DOHH2 (cell line): ENCODE results near the gene PALLD.

Source experiments
- H3F3A ChIP-seq: fragments of 200-600 bp; sonication (generic), shearing (Covaris generic); 2 replicates; pipeline ENCODE4 v1.6.0; 2016; ENCODE audit warnings: antibody characterized with exemption, mild to moderate bottlenecking; ENCODE audit not compliant: control insufficient read depth, insufficient read depth
- H3K27ac ChIP-seq: fragments of 200-600 bp; sonication (generic); 2 replicates; pipeline ENCODE4 v1.5.1; 2014; ENCODE audit warnings: low read depth, mild to moderate bottlenecking, low read length, moderate library complexity
- H3K27me3 ChIP-seq: fragments of 200-600 bp; sonication (generic); 2 replicates; pipeline ENCODE4 v1.6.1; 2014; ENCODE audit warnings: mild to moderate bottlenecking, low read length, mixed read lengths; ENCODE audit not compliant: control insufficient read depth
- H3K36me3 ChIP-seq: fragments of 200-600 bp; sonication (generic); 2 replicates; pipeline ENCODE4 v1.6.1; 2014; ENCODE audit warnings: mild to moderate bottlenecking, low read length, moderate library complexity, mixed read lengths; ENCODE audit not compliant: control insufficient read depth
- H3K4me1 ChIP-seq: fragments of 200-600 bp; sonication (generic); 2 replicates; pipeline ENCODE4 v1.6.1; 2014; ENCODE audit warnings: mild to moderate bottlenecking, low read length, mixed read lengths; ENCODE audit not compliant: control insufficient read depth
- H3K4me2 ChIP-seq: fragments of 200-600 bp; sonication (generic); 2 replicates; pipeline ENCODE4 v1.6.0; 2014; ENCODE audit warnings: mild to moderate bottlenecking, low read length, moderate library complexity
- H3K4me3 ChIP-seq: fragments of 200-600 bp; sonication (generic); 2 replicates; pipeline ENCODE4 v1.5.1; 2014; ENCODE audit warnings: mild to moderate bottlenecking, low read length, mixed read lengths
- H3K79me2 ChIP-seq: fragments of 200-600 bp; sonication (generic); 2 replicates; pipeline ENCODE4 v1.6.1; 2014; ENCODE audit warnings: mild to moderate bottlenecking, low read length, mixed read lengths; ENCODE audit not compliant: control insufficient read depth
- H3K9me2 ChIP-seq: fragments of 200-600 bp; sonication (generic); replicated peaks from 2 replicates; pipeline ENCODE4 v1.6.1; 2014; ENCODE audit warnings: mild to moderate bottlenecking, low read length, mixed read lengths; ENCODE audit not compliant: control insufficient read depth
- H3K9me3 ChIP-seq: fragments of 200-600 bp; sonication (generic); 2 replicates; pipeline ENCODE4 v1.6.1; 2014; ENCODE audit warnings: antibody characterized with exemption, low read length, mixed read lengths; ENCODE audit not compliant: control insufficient read depth, insufficient read depth
- H4K20me1 ChIP-seq: fragments of 200-600 bp; sonication (generic); 2 replicates; pipeline ENCODE4 v1.6.0; 2014; ENCODE audit warnings: low read depth, mild to moderate bottlenecking, antibody characterized with exemption, low read length, moderate library complexity; ENCODE audit not compliant: control insufficient read depth, insufficient read depth
- CTCF ChIP-seq: fragments of 200-600 bp; sonication (generic); IDR thresholded peaks from one replicate; pipeline ENCODE4 v1.5.1; 2014; ENCODE audit warnings: antibody characterized with exemption, mild to moderate bottlenecking, low read depth, low read length; ENCODE audit not compliant: poor library complexity, severe bottlenecking
- EZH2phosphoT487 ChIP-seq: fragments of 200-600 bp; sonication (generic); IDR thresholded peaks from 2 replicates; pipeline ENCODE4 v1.6.1; 2017; ENCODE audit warnings: borderline replicate concordance, mild to moderate bottlenecking, antibody characterized with exemption, low read length, moderate library complexity, mixed read lengths

The PALLD gene

GRCh38 chr4:168674866-168675265, 178.0 kb downstream of the PALLD start:
- no peaks in the 10 kb centered on the region for H3K4me1 ChIP-seq
- TF ChIP-seq EZH2phosphoT487 (no peak), CTCF (no peak)
- H3K4me2 ChIP-seq: no peak overlapping the region
- H3K79me2 ChIP-seq: no peaks in the 10 kb centered on the region
- H3K27me3 ChIP-seq: no peaks in the 10 kb centered on the region
- no peaks in the 10 kb centered on the region for H3K9me2 ChIP-seq
- no peak overlapping the region for H3K27ac ChIP-seq
- no peaks in the 10 kb centered on the region for H3K36me3 ChIP-seq
- H3K9me3 ChIP-seq: no peaks in the 10 kb centered on the region
- H4K20me1 ChIP-seq: no peaks in the 10 kb centered on the region
- H3K4me3 ChIP-seq: no peak overlapping the region
- no peaks in the 10 kb centered on the region for H3F3A ChIP-seq

- Histone ChIP-seq H3F3A (no peaks in the 10 kb centered on the region), H3K36me3 (no peaks in the 10 kb centered on the region), H3K27me3 (no peaks in the 10 kb centered on the region), H3K4me3 (no peak overlapping the region), H3K9me2 (no peaks in the 10 kb centered on the region), H3K9me3 (no peaks in the 10 kb centered on the region), H3K4me2 (no peak overlapping the region), H3K79me2 (no peaks in the 10 kb centered on the region), H3K27ac (no peak overlapping the region), H3K4me1 (no peaks in the 10 kb centered on the region), H4K20me1 (no peaks in the 10 kb centered on the region)
- TF ChIP-seq CTCF (no peak), EZH2phosphoT487 (no peak)
Measured at GRCh38 chr4:168677063-168677462, 180.2 kb downstream of the PALLD start.

GRCh38 chr4:168677879-168678278, 181.0 kb downstream of the PALLD start:
- H3K9me3 ChIP-seq: no peaks in the 10 kb centered on the region
- H3K79me2 ChIP-seq: no peaks in the 10 kb centered on the region
- no peaks in the 10 kb centered on the region for H3K9me2 ChIP-seq
- H3K4me3 ChIP-seq: no peak overlapping the region
- no peak overlapping the region for H3K27ac ChIP-seq
- H4K20me1 ChIP-seq: no peaks in the 10 kb centered on the region
- H3K4me1 ChIP-seq: no peaks in the 10 kb centered on the region
- H3F3A ChIP-seq: no peaks in the 10 kb centered on the region
- H3K36me3 ChIP-seq: no peaks in the 10 kb centered on the region
- no peaks in the 10 kb centered on the region for H3K27me3 ChIP-seq
- TF ChIP-seq CTCF: no peak
- no peak for TF ChIP-seq EZH2phosphoT487
- no peak overlapping the region for H3K4me2 ChIP-seq
